Hepatocyte (in vitro differentiated cells): ENCODE results near the gene KRT86. TPM values are rescaled to one million over a fixed set of nuclear protein-coding genes. Genes with fewer than 3 reads are reported as not detected.
"Not testable (repeated sequence)": the region's sequence is repeated elsewhere in the genome, so short reads cannot be mapped to it uniquely, and the experiment has no call there.

Experiments
- DNase-seq: peaks from one replicate; pipeline ENCODE4 v3.0.0-alpha.2; 2016; ENCODE audit warnings: low spot score
- H2AFZ ChIP-seq: fragments of 200-600 bp; sonication (generic); 2 replicates; pipeline ENCODE4 v1.6.0; 2016; ENCODE audit warnings: antibody characterized with exemption, mild to moderate bottlenecking
- H3K27ac ChIP-seq: fragments of 200-600 bp; sonication (generic); 2 replicates; pipeline ENCODE4 v1.5.1; 2016; ENCODE audit warnings: mild to moderate bottlenecking
- H3K27me3 ChIP-seq: fragments of 200-600 bp; sonication (generic); 2 replicates; pipeline ENCODE4 v1.6.1; 2016
- H3K36me3 ChIP-seq: fragments of 200-600 bp; sonication (generic); replicated peaks from 2 replicates; pipeline ENCODE4 v1.5.1; 2016; ENCODE audit warnings: low read depth; ENCODE audit not compliant: insufficient read depth
- H3K4me1 ChIP-seq: fragments of 200-600 bp; sonication (generic); 2 replicates; pipeline ENCODE4 v1.5.1; 2016; ENCODE audit warnings: mild to moderate bottlenecking, moderate library complexity; ENCODE audit not compliant: insufficient read depth
- H3K4me2 ChIP-seq: fragments of 200-600 bp; sonication (generic); 2 replicates; pipeline ENCODE4 v1.6.0; 2016
- H3K4me3 ChIP-seq: fragments of 200-600 bp; sonication (generic); 2 replicates; pipeline ENCODE4 v1.5.1; 2016; ENCODE audit warnings: mild to moderate bottlenecking
- H3K79me2 ChIP-seq: fragments of 200-600 bp; sonication (generic); 2 replicates; pipeline ENCODE4 v1.6.0; 2017; ENCODE audit warnings: mild to moderate bottlenecking
- H3K9me2 ChIP-seq: fragments of 200-600 bp; sonication (generic); replicated peaks from 2 replicates; pipeline ENCODE4 v1.6.0; 2017; ENCODE audit warnings: mild to moderate bottlenecking; ENCODE audit not compliant: insufficient read depth
- H3K9me3 ChIP-seq: fragments of 200-600 bp; sonication (generic); 2 replicates; pipeline ENCODE4 v1.5.1; 2016; ENCODE audit warnings: low read depth, mild to moderate bottlenecking
- H4K20me1 ChIP-seq: fragments of 200-600 bp; sonication (generic); 2 replicates; pipeline ENCODE4 v1.6.0; 2016; ENCODE audit warnings: mild to moderate bottlenecking; ENCODE audit not compliant: insufficient read depth, poor library complexity, severe bottlenecking
- CTCF ChIP-seq: fragments of 200-600 bp; sonication (generic); IDR thresholded peaks from 2 replicates; pipeline ENCODE4 v1.5.1; 2016; ENCODE audit warnings: antibody characterized with exemption, mild to moderate bottlenecking; ENCODE audit not compliant: poor library complexity
- EZH2 ChIP-seq: fragments of 200-600 bp; sonication (generic); IDR thresholded peaks from 2 replicates; pipeline ENCODE4 v1.6.1; 2016; ENCODE audit warnings: antibody characterized with exemption, mild to moderate bottlenecking, borderline replicate concordance
- EZH2phosphoT487 ChIP-seq: fragments of 200-600 bp; sonication (generic); IDR thresholded peaks from one replicate; pipeline ENCODE4 v1.6.1; 2018; ENCODE audit warnings: antibody characterized with exemption, mild to moderate bottlenecking, low read depth, moderate library complexity; ENCODE audit not compliant: unreplicated experiment, severe bottlenecking
- WGBS: methylation state at CpG from one replicate; pipeline ENCODE4 v1.1.6; 2016; ENCODE audit warnings: low lambda C conversion rate; ENCODE audit errors: missing lambda C conversion rate; 5-methylcytosine and 5-hydroxymethylcytosine counted together
- polyA plus RNA-seq: library from polyadenylated mRNA; unstranded; fragments of >200 nt; fragmentation: Nextera tagmentation; extraction: Ambion mirVana; gene quantifications from 2 replicates; pipeline ENCODE4 v1.2.1, GENCODE V29; 2016
- total RNA-seq: library from RNA; depleted of rRNA; stranded (reverse); fragments of >200 nt; gene quantifications from 2 replicates; pipeline ENCODE4 v1.2.3, GENCODE V29; 2014

KRT86 gene
- total and polyA plus RNA-seq, 2 experiments from 2014 or later: 0.40 TPM; not detected in 1

GRCh38 chr12:52300796-52301691, 26.6 kb downstream of the KRT86 start:
- no peaks in the 10 kb centered on the region for H4K20me1 ChIP-seq
- H3K9me3 ChIP-seq: no peaks in the 10 kb centered on the region
- no peak overlapping the region for H3K4me3 ChIP-seq
- H3K36me3 ChIP-seq: no peaks in the 10 kb centered on the region
- 56% methylated on average over 14 of the region's 14 CpGs for WGBS
- DNase-seq: no peak
- H2AFZ ChIP-seq: no peak overlapping the region
- no peaks in the 10 kb centered on the region for H3K4me1 ChIP-seq
- no peaks in the 10 kb centered on the region for H3K9me2 ChIP-seq
- H3K27me3 ChIP-seq: peaks cover 15% of the 10 kb centered on the region
- no peaks in the 10 kb centered on the region for H3K79me2 ChIP-seq
- H3K27ac ChIP-seq: no peak overlapping the region
- H3K4me2 ChIP-seq: no peak overlapping the region
- TF ChIP-seq CTCF (no peak), EZH2phosphoT487 (no peak), EZH2 (no peak)

- H3K4me3 ChIP-seq, H3K79me2 ChIP-seq, H3K36me3 ChIP-seq, H3K9me3 ChIP-seq, H3K4me2 ChIP-seq, DNase-seq, H4K20me1 ChIP-seq, H2AFZ ChIP-seq, H3K9me2 ChIP-seq, H3K27ac ChIP-seq, H3K4me1 ChIP-seq: not testable (repeated sequence)
- peaks cover 20% of the 10 kb centered on the region for H3K27me3 ChIP-seq
- 88% methylated on average over 28 of the region's 31 CpGs for WGBS
Measured at GRCh38 chr12:52301721-52302120, 27.3 kb downstream of the KRT86 start.

- H3K4me3 ChIP-seq, H4K20me1 ChIP-seq, H3K79me2 ChIP-seq, H2AFZ ChIP-seq, H3K9me2 ChIP-seq, DNase-seq, H3K36me3 ChIP-seq, H3K9me3 ChIP-seq, H3K27ac ChIP-seq, H3K4me2 ChIP-seq, H3K4me1 ChIP-seq: not testable (repeated sequence)
- no CpG with 5 or more reads among the region's 5 CpGs for WGBS
- peaks cover 20% of the 10 kb centered on the region for H3K27me3 ChIP-seq
Measured at GRCh38 chr12:52302242-52302914, 27.9 kb downstream of the KRT86 start.

- not testable (repeated sequence) for H3K36me3 ChIP-seq, H3K9me2 ChIP-seq, H3K4me2 ChIP-seq, DNase-seq, H3K27ac ChIP-seq, H3K9me3 ChIP-seq, H4K20me1 ChIP-seq, H3K79me2 ChIP-seq, H3K4me1 ChIP-seq, H3K4me3 ChIP-seq, H2AFZ ChIP-seq
- 83% methylated on average over 15 of the region's 15 CpGs for WGBS
- H3K27me3 ChIP-seq: peaks cover 19% of the 10 kb centered on the region
Measured at GRCh38 chr12:52304941-52305411, 30.5 kb downstream of the KRT86 start.
